Measurements from ENCODE around the gene NRP1. TPM values are rescaled to one million over a fixed set of nuclear protein-coding genes. Genes with fewer than 3 reads are reported as not detected.

NRP1 gene
- total and polyA plus RNA-seq, 2 donors (not counting 3 experiments of a cell fraction or from before 2014, with no cell fraction given) = 122 to 306 TPM

DNA sequence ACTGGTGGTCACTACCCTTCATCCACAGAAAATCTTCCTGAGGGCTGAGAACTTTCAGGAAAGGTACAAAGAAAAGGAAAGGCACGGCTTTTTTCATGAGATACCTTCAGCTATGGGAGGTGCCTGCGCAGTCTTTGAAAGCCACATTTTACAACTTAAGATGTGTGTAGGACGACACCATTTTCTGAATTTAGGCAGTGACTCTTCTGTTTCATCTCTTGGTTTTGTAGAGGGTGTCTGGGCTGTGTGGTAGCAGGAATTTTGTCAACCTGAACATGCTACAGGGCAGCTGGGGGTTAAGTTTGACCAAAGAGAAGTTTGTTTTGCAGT lies 138.1 kb downstream of the NRP1 start:
- FAIRE-seq = no peak
- dilution Hi-C loops (cut with MboI; ENCODE audit: extremely low pct_ligation_motif_present, low sequenced_read_pairs) = no loop called here

DNA sequence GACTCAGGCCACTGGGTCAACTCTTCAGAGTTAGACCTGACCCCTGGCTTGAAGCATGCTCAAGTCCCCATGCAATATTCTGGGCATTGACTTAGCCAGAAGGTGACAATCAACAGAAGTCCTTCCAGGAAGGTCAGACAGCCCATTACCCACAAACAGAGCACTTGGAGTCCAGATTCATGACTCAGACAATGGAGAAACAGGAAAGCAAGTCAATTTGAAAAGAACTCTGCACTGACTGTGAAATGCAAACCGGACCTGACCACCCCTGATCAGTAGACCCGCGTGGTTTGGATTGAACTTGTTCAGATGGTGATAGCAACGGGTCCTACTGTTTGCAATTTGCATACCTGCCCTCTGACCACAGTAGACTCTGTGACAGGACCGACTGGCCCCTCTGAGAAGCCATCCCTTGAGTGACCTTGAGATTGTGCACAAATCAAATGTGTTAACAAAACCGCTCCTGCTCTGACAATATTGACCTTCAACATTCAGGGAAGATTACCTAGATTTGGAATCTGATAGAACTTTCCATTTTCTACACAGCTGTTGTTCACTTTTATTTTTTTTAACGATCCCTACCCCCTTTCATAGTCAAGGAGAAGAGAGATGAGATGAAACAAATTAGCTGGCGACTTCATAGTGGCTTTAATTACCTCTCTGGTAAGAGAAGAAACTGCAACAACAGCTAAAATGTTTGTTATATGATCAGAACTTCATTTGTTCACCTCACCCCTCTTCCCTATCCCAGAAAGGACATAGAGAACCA lies 138.7 kb downstream of the NRP1 start:
- ChIA-PET POLR2A (interaction anchor here (1.0 kb wide), 1 partner anchor 57 kb away, joined by 3 read pairs; no protein-coding TSS in a partner anchor), CTCF (interaction anchor here (1.0 to 1.6 kb wide), 3 partner anchors 132 to 186 kb away, joined by 3 to 5 read pairs (median 3); partner anchors contain the start of gene NRP1)
- dilution Hi-C loops (cut with MboI; ENCODE audit: extremely low pct_ligation_motif_present, low sequenced_read_pairs) (no loop called here), intact Hi-C loops (cut with micrococcal nuclease) (loop anchor here (2.0 to 10.0 kb wide), 4 partner anchors 17 to 1329 kb away; no protein-coding TSS in a partner anchor)
- DNase-seq (ENCODE audit: low read depth, low spot score) (peak; percentile 81), FAIRE-seq (peak; percentile 79)
- Histone ChIP-seq H3K4me2 (ENCODE audit: insufficient read depth, low read length) (peak overlapping the region; percentile 2), H3K79me2 (ENCODE audit: control insufficient read depth, insufficient read depth, low read length) (peaks cover 3% of the 10 kb centered on the region), H3K9ac (replicated peaks; ENCODE audit: extremely low read depth, insufficient read depth, low read length) (no peak overlapping the region), H3K27me3 (ENCODE audit: control insufficient read depth in 2 of 2, insufficient read depth in 2 of 2, low read length in 2 of 2) (no peaks in the 10 kb centered on the region), H4K20me1 (replicated peaks; ENCODE audit: control insufficient read depth, extremely low read depth, insufficient read depth, low read length) (no peaks in the 10 kb centered on the region), H3K9me3 (replicated peaks; ENCODE audit: control insufficient read depth, insufficient read depth, low read length) (no peaks in the 10 kb centered on the region), H3K27ac (ENCODE audit: insufficient read depth, low read depth, low read length) (peak overlapping the region; percentile 78), H3K9me1 (replicated peaks; ENCODE audit: control insufficient read depth, extremely low read depth, insufficient read depth, low read length) (no peaks in the 10 kb centered on the region), H3K4me3 (replicated peaks in 1 of 3; ENCODE audit: insufficient read depth in 1 of 3, low read depth in 1 of 3, low read length in 3 of 3) (no peak overlapping the region), H3K4me1 (ENCODE audit: control insufficient read depth, extremely low read depth, insufficient read depth, low read length) (peaks cover 66% of the 10 kb centered on the region), H2AFZ (ENCODE audit: low read depth, low read length) (no peak overlapping the region), H3K36me3 (ENCODE audit: control insufficient read depth in 2 of 2, extremely low read depth in 1 of 2, insufficient read depth in 2 of 2, low read length in 2 of 2) (peaks cover 13 to 33% of the 10 kb centered on the region in 2 experiments)
- no peak for TF ChIP-seq FOS (IDR thresholded peaks at IDR 0.05; ENCODE audit: borderline replicate concordance, insufficient read depth, low read length)
- TF ChIP-seq POLR2AphosphoS5 (IDR thresholded peaks at IDR 0.05; ENCODE audit: insufficient read depth, low read depth, low read length) = peak; percentile 52
- peak; percentile 54 for TF ChIP-seq JUN (IDR thresholded peaks at IDR 0.05; ENCODE audit: borderline replicate concordance, insufficient read depth, insufficient read length, low read depth)
- TSS peak; percentile 11 for BruUV-seq (replicated peaks)

More for the DNA sequence above, 138.1 kb downstream of the NRP1 start:
- intact Hi-C loops (cut with micrococcal nuclease) = loop anchor here (2.0 to 10.0 kb wide), 3 partner anchors 20 to 1328 kb away; no protein-coding TSS in a partner anchor
- TF ChIP-seq FOS (IDR thresholded peaks at IDR 0.05; ENCODE audit: borderline replicate concordance, insufficient read depth, low read length) = no peak
- no peak for TF ChIP-seq EZH2 (IDR thresholded peaks at IDR 0.05; ENCODE audit: borderline replicate concordance, low read depth, low read length, severe bottlenecking)
- no peak for TF ChIP-seq JUN (IDR thresholded peaks at IDR 0.05; ENCODE audit: borderline replicate concordance, insufficient read depth, insufficient read length, low read depth)
- no peak for TF ChIP-seq POLR2AphosphoS5 (IDR thresholded peaks at IDR 0.05; ENCODE audit: insufficient read depth, low read depth, low read length)
- TF ChIP-seq, protein P1, sequence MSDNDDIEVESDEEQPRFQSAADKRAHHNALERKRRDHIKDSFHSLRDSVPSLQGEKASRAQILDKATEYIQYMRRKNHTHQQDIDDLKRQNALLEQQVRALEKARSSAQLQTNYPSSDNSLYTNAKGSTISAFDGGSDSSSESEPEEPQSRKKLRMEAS (IDR thresholded peaks at IDR 0.05; ENCODE audit: insufficient read depth, insufficient read length) = no peak
- no peak for TF ChIP-seq MYC (IDR thresholded peaks at IDR 0.05; ENCODE audit: low read depth, low read length)
- Histone ChIP-seq H3K9me1 (replicated peaks; ENCODE audit: control insufficient read depth, extremely low read depth, insufficient read depth, low read length) (no peaks in the 10 kb centered on the region), H2AFZ (ENCODE audit: low read depth, low read length) (no peak overlapping the region), H4K20me1 (replicated peaks; ENCODE audit: control insufficient read depth, extremely low read depth, insufficient read depth, low read length) (no peaks in the 10 kb centered on the region), H3K4me3 (replicated peaks in 1 of 3; ENCODE audit: insufficient read depth in 1 of 3, low read depth in 1 of 3, low read length in 3 of 3) (no peak overlapping the region), H3K27me3 (ENCODE audit: control insufficient read depth in 2 of 2, insufficient read depth in 2 of 2, low read length in 2 of 2) (no peaks in the 10 kb centered on the region), H3K9ac (replicated peaks; ENCODE audit: extremely low read depth, insufficient read depth, low read length) (no peak overlapping the region), H3K9me3 (replicated peaks; ENCODE audit: control insufficient read depth, insufficient read depth, low read length) (no peaks in the 10 kb centered on the region), H3K27ac (ENCODE audit: insufficient read depth, low read depth, low read length) (peak overlapping the region; percentile 78), H3K79me2 (ENCODE audit: control insufficient read depth, insufficient read depth, low read length) (peaks cover 3% of the 10 kb centered on the region), H3K36me3 (ENCODE audit: control insufficient read depth in 2 of 2, extremely low read depth in 1 of 2, insufficient read depth in 2 of 2, low read length in 2 of 2) (peaks cover 9 to 38% of the 10 kb centered on the region in 2 experiments), H3K4me2 (ENCODE audit: insufficient read depth, low read length) (peak overlapping the region; percentile 82), H3K4me1 (ENCODE audit: control insufficient read depth, extremely low read depth, insufficient read depth, low read length) (peaks cover 66% of the 10 kb centered on the region)
- CTCF ChIA-PET = interaction anchor here (1.0 to 1.6 kb wide), 5 partner anchors 75 to 187 kb away, joined by 3 to 5 read pairs (median 3); partner anchors contain the start of gene NRP1
- no peak for DNase-seq (ENCODE audit: low read depth, low spot score)
- TSS peak; percentile 26 for BruUV-seq (replicated peaks)
- POLR2A ChIA-PET = interaction anchor here (1.0 kb wide), 1 partner anchor 57 kb away, joined by 3 read pairs; no protein-coding TSS in a partner anchor

Data from endothelial cell of umbilical vein (primary cell).